ENCODE data around the gene OR2M2. TPM values are rescaled to one million over a fixed set of nuclear protein-coding genes. Genes with fewer than 3 reads are reported as not detected.

Gene OR2M2
- total RNA-seq, 4 donors from 2014 or later, result not detected

GRCh38 chr1:248144513-248145198, 30.0 kb upstream of the OR2M2 start, which contains the start of gene OR2M5:
TSS of gene OR2M5 (plus strand) at chr1:248145148. CDS start at chr1:248145148, 0 bp downstream.
- no peak for DNase-seq (ENCODE audit: low spot score in 2 of 2)
- no peak within 1 kb of the TSS for H3K4me3 ChIP-seq (ENCODE audit: low read depth, poor library complexity, severe bottlenecking)
- intact Hi-C loops (cut with DNase I; ENCODE audit: low total_unique reads), result no loop called here
- TF ChIP-seq POLR2A (IDR thresholded peaks at IDR 0.05) (no peak), CTCF (IDR thresholded peaks at IDR 0.05) (no peak)
- 87 to 89% methylated on average over 3 of the region's 3 CpGs for WGBS, 2 donors

GRCh38 chr1:248152056-248152827, 22.4 kb upstream of the OR2M2 start:
- intact Hi-C loops (cut with DNase I; ENCODE audit: low total_unique reads), result no loop called here
- WGBS, 2 donors, result 87 to 91% methylated on average over 6 of the region's 6 CpGs
- no peak for TF ChIP-seq POLR2A (IDR thresholded peaks at IDR 0.05)
- no peak for TF ChIP-seq CTCF (IDR thresholded peaks at IDR 0.05)
- DNase-seq (ENCODE audit: low spot score in 2 of 2), result no peak
- no peak overlapping the region for H3K4me3 ChIP-seq (ENCODE audit: low read depth, poor library complexity, severe bottlenecking)

GRCh38 chr1:248155927-248156326, 18.7 kb upstream of the OR2M2 start:
- 76 to 92% methylated on average over 1 of the region's 1 CpG for WGBS, 2 donors
- intact Hi-C loops (cut with DNase I; ENCODE audit: low total_unique reads), result no loop called here
- no peak overlapping the region for H3K4me3 ChIP-seq (ENCODE audit: low read depth, poor library complexity, severe bottlenecking)
- TF ChIP-seq POLR2A (IDR thresholded peaks at IDR 0.05), result no peak
- no peak for TF ChIP-seq CTCF (IDR thresholded peaks at IDR 0.05)
- no peak for DNase-seq (ENCODE audit: low spot score in 2 of 2)

GRCh38 chr1:248158758-248159157, 15.9 kb upstream of the OR2M2 start:
- DNase-seq (ENCODE audit: low spot score in 2 of 2), result no peak
- intact Hi-C loops (cut with DNase I; ENCODE audit: low total_unique reads), result no loop called here
- 91 to 93% methylated on average over 4 of the region's 4 CpGs for WGBS, 2 donors
- H3K4me3 ChIP-seq (ENCODE audit: low read depth, poor library complexity, severe bottlenecking), result no peak overlapping the region
- TF ChIP-seq CTCF (IDR thresholded peaks at IDR 0.05) (no peak), POLR2A (IDR thresholded peaks at IDR 0.05) (no peak)

GRCh38 chr1:248164031-248164430, 10.6 kb upstream of the OR2M2 start:
- DNase-seq (ENCODE audit: low spot score in 2 of 2), result peak in 1 of 2 donors; percentile 56
- WGBS, 2 donors, result 78 to 86% methylated on average over 11 to 12 of the region's 12 CpGs
- H3K4me3 ChIP-seq (ENCODE audit: low read depth, poor library complexity, severe bottlenecking), result no peak overlapping the region
- no peak for TF ChIP-seq CTCF (IDR thresholded peaks at IDR 0.05)
- no peak for TF ChIP-seq POLR2A (IDR thresholded peaks at IDR 0.05)
- intact Hi-C loops (cut with DNase I; ENCODE audit: low total_unique reads), result no loop called here
